ENCODE results near the gene KRT15. TPM values are rescaled to one million over a fixed set of nuclear protein-coding genes. Genes with fewer than 3 reads are reported as not detected.

Gene KRT15
- total and polyA plus RNA-seq, 2 of the 8 experiments (the other 6 are each of a cell fraction or from before 2014, with no cell fraction given): 0.11 to 0.13 TPM

DNA sequence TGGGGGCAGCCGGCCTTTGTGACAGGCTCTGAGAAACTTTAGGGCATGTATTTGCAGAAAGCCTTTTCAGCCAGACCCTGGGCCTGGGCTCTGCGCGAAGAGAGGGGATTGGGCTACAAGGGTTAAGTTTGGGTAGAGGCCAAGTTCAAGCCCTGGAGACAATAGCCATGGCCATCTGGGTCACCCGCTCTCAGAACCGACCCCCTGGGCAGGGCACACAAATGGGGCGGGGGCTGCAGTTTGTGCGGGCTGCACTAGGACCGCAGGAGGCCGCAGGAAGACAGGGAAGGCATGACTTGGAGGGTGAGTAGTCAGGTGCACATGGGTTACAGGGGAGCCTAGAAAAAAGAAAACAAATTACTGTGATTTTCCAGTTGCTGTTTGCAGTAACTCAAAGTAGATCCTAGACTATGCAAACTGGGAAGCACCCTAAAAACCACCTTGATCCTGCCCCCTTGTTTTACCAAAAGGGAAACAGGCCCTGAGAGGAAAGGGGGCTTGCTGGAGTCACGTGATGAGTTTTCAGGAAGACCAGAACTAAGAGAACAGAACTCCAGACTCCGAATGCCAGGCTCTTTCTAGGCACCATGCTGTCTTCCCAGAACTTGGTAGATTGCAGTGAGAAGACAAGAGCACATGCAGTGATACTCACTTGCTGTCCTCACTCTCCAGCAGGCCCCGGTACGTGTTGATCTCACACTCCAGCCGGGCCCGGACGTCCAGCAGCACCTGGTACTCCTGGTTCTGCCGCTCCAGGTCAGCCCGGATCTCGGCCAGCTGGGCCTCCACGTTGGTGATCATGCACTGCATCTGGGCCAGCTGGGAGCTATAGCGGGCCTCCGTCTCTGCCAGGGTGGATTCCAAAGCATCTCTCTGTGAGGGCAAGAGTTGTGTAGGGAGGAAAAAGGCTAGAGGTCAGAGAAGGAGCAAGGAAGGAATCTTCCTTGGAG lies 41.5 kb downstream of the KRT15 start:
- WGBS, 2 experiments (ENCODE audit: extremely low coverage in 1 of 2, insufficient coverage in 1 of 2, insufficient read length in 1 of 2, insufficient replicate concordance in 2 of 2, low coverage in 1 of 2, low lambda C conversion rate in 2 of 2, missing lambda C conversion rate in 1 of 2): 94% methylated on average over 22 of the region's 22 CpGs; no CpG with 5 or more reads in 1 of the 2 experiments

More for the DNA sequence above, 41.5 kb downstream of the KRT15 start:
- Histone ChIP-seq H4K5ac (ENCODE audit: insufficient read length, low read depth, low read length) (no peak overlapping the region), H3K18ac (ENCODE audit: extremely low read depth, low read length) (no peak overlapping the region), H2BK12ac (ENCODE audit: low read depth, low read length) (no peak overlapping the region), H3K14ac (ENCODE audit: insufficient read length) (no peak overlapping the region), H3K27ac (ENCODE audit: low read depth, low read length) (no peak overlapping the region), H4K91ac (replicated peaks; ENCODE audit: insufficient read length, low read length) (no peak overlapping the region), H3K27me3 (replicated peaks in 1 of 4; ENCODE audit: control insufficient read depth in 3 of 4, extremely low read depth in 1 of 4, insufficient read depth in 3 of 4, low read length in 3 of 4) (no peaks in the 10 kb centered on the region; a peak in 2 of 7 replicates), H3K23ac (ENCODE audit: insufficient read length) (no peak overlapping the region), H3K9me3 (ENCODE audit: insufficient read depth in 2 of 2, low read depth in 1 of 2, low read length in 1 of 2) (no peaks in the 10 kb centered on the region), H4K20me1 (replicated peaks in 1 of 2; ENCODE audit: control insufficient read depth in 1 of 2, insufficient read depth in 2 of 2, low read length in 2 of 2) (no peaks in the 10 kb centered on the region), H3K4ac (replicated peaks; ENCODE audit: insufficient read length, low read depth, low read length) (no peak overlapping the region), H3K4me2 (ENCODE audit: insufficient read depth in 1 of 2, low read depth in 2 of 2, low read length in 2 of 2) (no peak overlapping the region), H2BK15ac (ENCODE audit: low read length) (no peak overlapping the region), H3K79me2 (ENCODE audit: control insufficient read depth in 1 of 2, insufficient read depth in 2 of 2, low read length in 2 of 2) (no peaks in the 10 kb centered on the region), H2BK20ac (ENCODE audit: low read length) (no peak overlapping the region), H3K36me3 (ENCODE audit: control insufficient read depth in 2 of 4, insufficient read depth in 4 of 4, low read length in 3 of 4) (no peaks in the 10 kb centered on the region), H3K23me2 (ENCODE audit: low read depth, low read length) (no peaks in the 10 kb centered on the region), H4K8ac (ENCODE audit: extremely low read depth, insufficient read depth, low read length) (no peak overlapping the region), H3K9ac (replicated peaks in 1 of 4; ENCODE audit: extremely low read depth in 1 of 4, low read depth in 3 of 4, low read length in 3 of 4) (no peak overlapping the region), H3K4me1 (replicated peaks in 1 of 4; ENCODE audit: control insufficient read depth in 3 of 4, insufficient read depth in 4 of 4, low read length in 3 of 4) (no peaks in the 10 kb centered on the region), H2AFZ (ENCODE audit: low read length) (no peak overlapping the region), H3K56ac (replicated peaks; ENCODE audit: insufficient read length, low read depth, low read length) (no peak overlapping the region), H3K4me3 (ENCODE audit: extremely low read depth in 1 of 4, insufficient read depth in 2 of 4, low read depth in 3 of 4, low read length in 4 of 4) (no peak overlapping the region), H2AK5ac (ENCODE audit: low read depth, low read length) (no peak overlapping the region), H2BK5ac (ENCODE audit: low read depth, low read length) (no peak overlapping the region), H2BK120ac (replicated peaks; ENCODE audit: low read depth, low read length) (no peak overlapping the region), H3K79me1 (ENCODE audit: low read depth, low read length) (no peaks in the 10 kb centered on the region)
- DNase-seq (ENCODE audit: low read depth in 1 of 2, low spot score in 2 of 2) (no peak), FAIRE-seq (no peak)
- TF ChIP-seq, protein P1, sequence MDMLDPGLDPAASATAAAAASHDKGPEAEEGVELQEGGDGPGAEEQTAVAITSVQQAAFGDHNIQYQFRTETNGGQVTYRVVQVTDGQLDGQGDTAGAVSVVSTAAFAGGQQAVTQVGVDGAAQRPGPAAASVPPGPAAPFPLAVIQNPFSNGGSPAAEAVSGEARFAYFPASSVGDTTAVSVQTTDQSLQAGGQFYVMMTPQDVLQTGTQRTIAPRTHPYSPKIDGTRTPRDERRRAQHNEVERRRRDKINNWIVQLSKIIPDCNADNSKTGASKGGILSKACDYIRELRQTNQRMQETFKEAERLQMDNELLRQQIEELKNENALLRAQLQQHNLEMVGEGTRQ (IDR thresholded peaks at IDR 0.05; ENCODE audit: low read length): no peak
- TF ChIP-seq RXRA (IDR thresholded peaks at IDR 0.05; ENCODE audit: insufficient read depth, low read depth, low read length) (no peak), HDAC6 (IDR thresholded peaks at IDR 0.05; ENCODE audit: low read depth, low read length) (no peak), SAP30 (IDR thresholded peaks at IDR 0.05; ENCODE audit: insufficient read depth, insufficient replicate concordance, low read length) (no peak), NRF1 (IDR thresholded peaks at IDR 0.05; ENCODE audit: low read depth, low read length) (no peak), EZH2 (IDR thresholded peaks at IDR 0.05; ENCODE audit: low read depth, low read length, severe bottlenecking) (no peak), CBX5 (IDR thresholded peaks at IDR 0.05; ENCODE audit: low read depth, low read length) (no peak), SIRT6 (IDR thresholded peaks at IDR 0.05; ENCODE audit: low read length) (no peak)
- POLR2A ChIA-PET (ENCODE audit: partially characterized antibody): interaction anchor here (0.9 kb wide), 1 partner anchor 51 kb away, joined by 3 read pairs; the partner anchor contains the start of gene KRT19
- CTCF ChIA-PET (ENCODE audit: partially characterized antibody): interaction anchor here (0.7 to 11.2 kb wide), 6 partner anchors 10 to 172 kb away, joined by 3 to 98 read pairs (median 5); partner anchors contain the start of gene KRT36
